ENCODE results near the gene HCN3.
A peak's percentile ranks its signal among the peaks of the same experiment; 100 is the strongest.
"Not testable (repeated sequence)": the region's sequence is repeated elsewhere in the genome, so short reads cannot be mapped to it uniquely, and the experiment has no call there.

The HCN3 gene

GRCh38 chr1:155284476-155284875 is 7.2 kb downstream of the HCN3 start:
- DNase-seq (ENCODE audit: low read depth in 2 of 2) = no peak

GRCh38 chr1:155285063-155285462 is 7.8 kb downstream of the HCN3 start:
- DNase-seq (ENCODE audit: low read depth in 2 of 2) = no peak

- no peak for DNase-seq (ENCODE audit: low read depth in 2 of 2)
Measured at GRCh38 chr1:155285631-155286044, 8.4 kb downstream of the HCN3 start.

- DNase-seq (ENCODE audit: low read depth in 2 of 2) = no peak
Measured at GRCh38 chr1:155286544-155286943, 9.3 kb downstream of the HCN3 start.

GRCh38 chr1:155287987-155288543 is 10.8 kb downstream of the HCN3 start:
- no peak for DNase-seq (ENCODE audit: low read depth in 2 of 2)

GRCh38 chr1:155291006-155291405 is 13.7 kb downstream of the HCN3 start:
- not testable (repeated sequence) for DNase-seq (ENCODE audit: low read depth in 2 of 2)

GRCh38 chr1:155293086-155293749 is 16.0 kb downstream of the HCN3 start:
- no peak for DNase-seq (ENCODE audit: low read depth in 2 of 2)

- DNase-seq (ENCODE audit: low read depth in 2 of 2) = no peak
Measured at GRCh38 chr1:155294520-155295182, 17.4 kb downstream of the HCN3 start.

GRCh38 chr1:155295183-155295941 is 18.1 kb downstream of the HCN3 start:
- DNase-seq (ENCODE audit: low read depth in 2 of 2) = no peak

- no peak for DNase-seq (ENCODE audit: low read depth in 2 of 2)
Measured at GRCh38 chr1:155295942-155296267, 18.6 kb downstream of the HCN3 start.

- DNase-seq (ENCODE audit: low read depth in 2 of 2) = no peak
Measured at GRCh38 chr1:155296661-155297060, 19.4 kb downstream of the HCN3 start.

- DNase-seq (ENCODE audit: low read depth in 2 of 2) = no peak
Measured at GRCh38 chr1:155297384-155297783, 20.1 kb downstream of the HCN3 start.

- no peak for DNase-seq (ENCODE audit: low read depth in 2 of 2)
Measured at GRCh38 chr1:155300024-155300423, 22.8 kb downstream of the HCN3 start.

- DNase-seq (ENCODE audit: low read depth in 2 of 2) = no peak
Measured at GRCh38 chr1:155300553-155301329, 23.5 kb downstream of the HCN3 start.

GRCh38 chr1:155301342-155301841 is 24.1 kb downstream of the HCN3 start, which contains the start of gene PKLR:
PKLR (minus strand) TSS chr1:155301438; CDS start chr1:155301395, 43 bp downstream.
- DNase-seq (ENCODE audit: low read depth in 2 of 2) = no peak

- no peak for DNase-seq (ENCODE audit: low read depth in 2 of 2)
Measured at GRCh38 chr1:155304558-155305063, 27.3 kb downstream of the HCN3 start.

GRCh38 chr1:155305881-155306391 is 28.7 kb downstream of the HCN3 start:
- DNase-seq (ENCODE audit: low read depth in 2 of 2) = no peak

GRCh38 chr1:155307247-155307740 is 30.0 kb downstream of the HCN3 start:
- no peak for DNase-seq (ENCODE audit: low read depth in 2 of 2)

- DNase-seq (ENCODE audit: low read depth in 2 of 2) = peak; percentile 94
Measured at GRCh38 chr1:155308493-155309422, 31.5 kb downstream of the HCN3 start, which contains the start of gene FDPS. FDPS (plus strand) TSS chr1:155308866; CDS start chr1:155309790, 924 bp downstream.

Data from stimulated activated CD8-positive, alpha-beta memory T cell treated with anti-CD3 and anti-CD28 coated beads, Interleukin-2, amount 100 ng/mL, for 1 hour (primary cell).